HG03103 (cell line): ENCODE measurements around the gene VSIG10.

Experiments
- ATAC-seq: cut with Tn5 transposase; IDR thresholded peaks from one replicate; pipeline ENCODE4 v1.9.1; 2021; ENCODE audit warnings: low read depth; ENCODE audit not compliant: unreplicated experiment

VSIG10 gene

DNA sequence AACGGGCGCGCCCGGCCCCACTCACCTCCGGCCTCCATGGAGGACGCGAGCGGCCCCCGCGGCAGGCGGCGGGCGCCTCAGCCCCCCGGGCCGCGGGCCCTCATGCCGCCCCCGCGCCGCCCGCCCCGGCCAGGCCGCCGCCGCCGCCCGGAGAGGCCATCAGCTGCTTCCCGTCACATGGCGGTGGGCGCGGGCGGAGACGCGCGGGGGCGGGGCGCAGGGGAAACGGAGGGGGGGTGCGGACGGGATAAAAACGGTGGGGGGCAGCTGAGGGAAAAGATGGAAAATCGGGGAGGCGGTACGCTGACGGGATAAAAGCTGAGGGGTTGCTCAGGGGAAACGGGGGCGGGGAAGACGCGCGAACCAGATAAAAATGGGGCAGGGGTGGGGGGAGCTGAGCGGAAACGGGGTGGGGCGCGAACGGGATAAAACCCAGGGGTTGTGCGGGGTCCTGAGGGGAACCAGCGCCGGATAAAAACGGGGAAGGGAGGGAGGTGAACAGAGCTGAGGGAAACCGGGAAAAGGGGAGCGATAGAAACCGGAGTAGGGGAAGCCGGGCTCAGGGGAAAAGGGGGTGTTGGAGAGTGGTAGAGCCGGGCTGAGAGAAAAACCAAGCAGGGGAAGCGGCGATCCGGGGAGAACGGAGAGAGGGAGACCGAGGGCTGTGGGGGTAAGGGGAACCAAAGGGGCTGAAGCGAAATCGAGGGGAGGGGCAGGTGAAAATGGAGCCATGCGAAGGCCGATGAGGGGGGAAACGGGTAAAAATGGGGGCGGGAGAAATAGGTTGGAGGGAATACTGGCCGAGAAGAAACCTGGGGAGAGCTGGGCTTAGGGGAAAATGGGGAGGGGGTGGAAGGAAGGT is 42.6 kb downstream of the VSIG10 start, which contains the start of gene WSB2:
TSS of gene WSB2 (minus strand) at position 169 of the 862 bp plus-strand sequence. CDS start at position 38, 131 bp downstream.
- ATAC-seq: no peak

DNA sequence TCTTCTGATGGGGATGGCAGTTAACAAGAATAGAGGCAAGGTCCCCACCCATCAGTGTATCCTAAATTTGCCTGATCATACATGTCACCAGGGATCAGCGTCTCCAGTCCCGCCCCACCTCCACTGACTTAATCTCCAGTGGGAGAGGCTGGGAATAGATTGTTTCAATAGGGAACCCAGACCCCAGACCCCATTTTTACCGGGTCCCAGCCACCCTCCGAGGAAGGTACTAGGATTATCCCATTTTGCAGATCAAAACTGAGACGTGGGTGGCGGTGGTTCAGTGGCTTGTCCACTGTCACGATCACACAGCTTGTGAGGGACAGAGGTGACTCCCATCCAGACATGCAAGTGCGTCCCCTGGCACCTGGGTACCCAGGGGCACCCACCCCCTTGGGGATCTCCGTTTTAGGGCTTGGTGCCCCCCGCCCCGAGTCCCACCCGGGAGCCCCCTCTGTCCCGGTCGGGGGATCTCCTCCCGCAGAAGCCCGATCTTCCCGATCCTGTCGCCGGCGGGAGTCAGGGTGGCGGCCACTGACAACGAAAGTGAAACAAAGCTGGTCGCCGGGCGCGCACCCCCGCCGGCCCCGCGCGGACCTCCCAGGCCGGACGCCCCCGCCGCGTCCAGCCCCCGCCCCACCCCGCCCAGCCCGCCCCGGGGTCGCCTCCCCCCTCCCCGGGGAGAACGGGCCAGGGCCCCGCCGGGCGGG is 43.4 kb downstream of the VSIG10 start:
- ATAC-seq: no peak

DNA sequence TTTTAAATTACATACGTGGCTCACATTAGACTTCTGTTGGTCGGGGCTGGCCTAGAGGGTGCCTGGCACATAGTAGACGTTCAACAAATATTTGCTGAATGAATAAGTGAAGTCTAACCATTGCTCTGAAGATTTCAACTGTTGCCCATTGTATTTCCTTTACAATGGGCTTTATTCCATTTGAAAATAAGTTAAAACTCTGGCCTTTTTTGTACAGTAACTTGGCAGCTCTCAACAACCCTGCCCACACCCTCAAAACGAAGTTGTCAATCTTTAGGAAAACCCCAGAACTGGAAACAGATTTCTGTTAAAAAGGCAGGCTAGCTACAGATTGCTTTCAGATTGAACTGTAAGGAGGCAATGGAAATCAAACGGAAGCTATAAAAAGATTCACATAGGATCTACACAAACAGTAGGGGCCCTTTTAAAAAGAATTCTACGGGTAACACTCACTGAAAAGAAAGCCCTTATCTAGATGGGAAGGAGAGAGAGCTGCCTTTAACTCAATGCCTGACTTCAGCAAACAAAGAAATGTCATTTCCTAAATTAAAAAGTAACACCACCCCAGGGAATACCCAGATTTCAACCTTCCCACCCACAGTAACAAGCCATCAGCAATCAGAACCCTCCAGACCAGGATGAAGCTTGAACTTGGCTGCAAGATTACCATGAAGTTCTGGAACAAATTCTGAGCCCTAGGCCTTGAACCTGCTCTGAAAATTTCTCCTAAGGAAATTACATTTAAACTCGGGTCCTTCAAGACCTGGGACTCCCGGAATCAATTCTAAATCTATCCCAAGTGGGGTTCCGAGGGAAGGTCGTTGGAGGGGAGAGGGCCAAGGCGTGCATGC is 44.2 kb downstream of the VSIG10 start:
- ATAC-seq: no peak

DNA sequence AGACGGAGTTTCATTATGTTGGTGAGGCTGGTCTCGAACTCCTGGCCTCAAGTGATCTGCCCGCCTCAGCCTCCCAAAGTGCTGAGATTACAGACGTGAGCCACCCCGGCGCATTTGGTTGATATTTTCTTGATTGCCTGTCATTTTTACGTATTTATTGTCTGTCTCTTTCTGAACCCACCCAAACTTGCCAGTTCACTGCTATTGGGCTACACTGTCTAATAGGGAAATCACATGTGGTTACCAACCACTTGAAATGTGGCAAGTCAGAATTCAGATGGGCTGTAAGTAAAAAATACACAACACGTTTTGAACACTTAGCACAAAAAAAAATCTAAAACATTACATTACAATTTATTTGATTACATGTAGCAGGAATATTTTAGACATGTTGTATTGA is 44.9 kb downstream of the VSIG10 start:
- no peak for ATAC-seq

DNA sequence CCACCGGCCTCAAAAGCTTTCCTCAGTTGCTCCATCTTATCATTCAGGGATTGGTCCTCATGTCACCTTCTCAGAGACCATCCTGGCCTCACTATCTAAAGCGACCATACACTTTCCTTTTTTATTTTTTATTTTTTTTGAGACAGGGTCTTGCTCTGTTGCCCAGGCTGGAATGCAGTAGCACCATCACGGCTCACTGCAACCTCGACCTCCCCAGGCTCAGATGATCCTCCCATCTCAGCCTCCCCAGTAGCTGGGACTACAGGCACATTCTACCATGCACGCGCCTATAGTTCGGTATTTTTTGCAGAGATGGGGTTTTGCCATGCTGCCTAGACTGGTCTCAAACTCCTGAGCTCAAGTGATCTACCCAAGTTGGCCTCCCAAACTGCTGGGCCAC is 45.6 kb downstream of the VSIG10 start:
- no peak for ATAC-seq

DNA sequence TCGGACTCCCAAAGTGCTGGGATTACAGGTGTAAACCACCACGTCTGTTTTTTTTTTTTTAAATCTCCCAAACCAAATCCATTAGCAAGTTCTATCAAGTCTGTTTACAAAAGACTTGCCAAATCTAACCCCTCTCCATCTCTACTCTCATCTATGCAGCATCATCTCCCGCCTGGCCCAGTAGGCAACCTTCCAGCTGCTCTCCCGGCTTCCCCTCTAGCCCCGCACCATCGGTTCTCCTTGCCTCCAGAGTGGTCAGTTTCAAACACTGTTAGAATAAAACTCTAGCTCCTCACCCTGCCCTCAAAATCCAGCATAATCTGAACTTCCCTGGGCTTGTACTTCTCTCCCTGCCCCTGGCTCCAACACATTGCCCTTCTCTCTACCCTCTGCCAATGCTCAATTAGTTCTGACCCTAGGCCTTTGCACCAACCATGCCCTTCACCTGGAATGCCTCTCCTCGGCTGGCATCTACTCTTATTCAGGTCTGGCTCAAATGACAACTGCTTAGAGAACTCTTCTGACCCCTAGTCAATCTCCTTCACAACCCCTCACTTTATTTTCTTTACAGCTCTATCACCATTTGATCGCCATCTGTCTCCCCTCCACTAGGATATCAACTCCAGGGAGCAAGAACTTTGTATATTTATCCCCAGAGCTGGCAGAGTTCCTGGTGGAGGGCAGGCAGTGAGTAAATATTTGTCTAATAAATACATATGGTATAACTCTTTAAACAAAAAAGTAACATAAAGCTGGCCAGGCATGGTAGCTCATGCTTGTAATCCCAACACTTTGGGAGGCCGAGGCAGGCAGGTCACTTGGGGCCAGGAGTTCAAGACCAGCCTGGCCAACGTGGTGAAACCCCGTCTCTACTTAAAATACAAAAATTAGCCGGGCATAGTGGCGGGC is 47.7 kb downstream of the VSIG10 start:
- no peak for ATAC-seq

DNA sequence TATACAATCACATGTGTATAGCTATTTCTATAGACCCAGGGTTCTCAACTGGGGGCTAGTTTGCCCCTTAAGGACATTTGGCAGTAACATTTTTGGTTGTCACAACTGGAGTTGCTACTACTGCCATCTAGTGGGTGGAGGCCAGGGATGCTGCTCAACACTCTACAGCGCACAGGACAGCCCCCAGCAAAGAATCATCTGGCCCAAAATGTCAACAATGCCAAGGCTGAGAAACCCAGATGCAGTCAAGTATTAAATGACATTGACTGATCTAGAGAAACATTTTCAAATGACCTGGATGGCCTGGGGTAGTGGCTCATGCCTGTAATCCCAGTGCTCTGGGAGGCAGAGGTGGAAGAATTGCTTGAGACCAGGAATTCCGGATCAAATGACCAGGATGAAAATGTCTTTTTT is 48.7 kb downstream of the VSIG10 start:
- peak; percentile 70 for ATAC-seq

DNA sequence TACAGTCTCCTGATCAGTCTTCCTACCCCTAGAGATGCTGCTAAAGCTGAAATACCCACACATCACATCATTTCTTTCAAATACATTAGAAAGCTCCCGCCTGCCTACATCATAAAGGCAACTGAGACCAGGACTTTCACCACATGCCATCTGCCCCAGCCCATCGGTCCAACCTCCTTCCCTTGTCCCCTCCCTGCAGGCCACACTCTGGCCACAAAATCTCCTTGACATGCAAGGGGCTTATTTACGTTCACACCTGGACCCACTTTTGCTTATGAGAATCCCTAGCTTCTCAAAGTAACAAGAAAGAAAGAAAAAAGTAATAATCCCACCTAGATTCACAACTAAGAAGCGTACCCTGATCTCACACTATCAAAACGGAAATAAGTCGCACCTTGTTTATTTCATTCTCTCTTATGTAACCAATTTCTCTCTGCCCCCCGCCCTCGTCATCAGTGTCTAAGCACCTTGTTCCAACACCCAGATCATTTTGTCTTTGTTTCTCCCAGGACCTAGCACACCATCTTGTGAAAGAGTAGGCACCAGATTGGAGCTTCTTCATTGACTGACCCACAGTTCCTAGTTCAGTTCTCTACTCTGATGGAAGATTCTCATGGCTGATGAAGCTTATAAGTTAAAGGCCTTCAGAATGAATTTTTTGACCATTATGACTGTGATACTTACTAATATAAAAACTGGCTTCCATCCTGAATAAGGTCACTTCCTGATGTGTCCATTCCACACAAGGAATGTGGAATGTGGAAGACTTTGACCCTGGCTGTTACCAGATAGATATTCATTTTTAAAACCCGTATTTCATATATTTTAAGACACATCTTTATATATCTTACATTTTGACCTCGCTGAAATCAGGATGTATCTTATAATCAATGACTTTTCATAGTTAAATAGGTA is 50.5 kb downstream of the VSIG10 start:
- ATAC-seq: no peak

DNA sequence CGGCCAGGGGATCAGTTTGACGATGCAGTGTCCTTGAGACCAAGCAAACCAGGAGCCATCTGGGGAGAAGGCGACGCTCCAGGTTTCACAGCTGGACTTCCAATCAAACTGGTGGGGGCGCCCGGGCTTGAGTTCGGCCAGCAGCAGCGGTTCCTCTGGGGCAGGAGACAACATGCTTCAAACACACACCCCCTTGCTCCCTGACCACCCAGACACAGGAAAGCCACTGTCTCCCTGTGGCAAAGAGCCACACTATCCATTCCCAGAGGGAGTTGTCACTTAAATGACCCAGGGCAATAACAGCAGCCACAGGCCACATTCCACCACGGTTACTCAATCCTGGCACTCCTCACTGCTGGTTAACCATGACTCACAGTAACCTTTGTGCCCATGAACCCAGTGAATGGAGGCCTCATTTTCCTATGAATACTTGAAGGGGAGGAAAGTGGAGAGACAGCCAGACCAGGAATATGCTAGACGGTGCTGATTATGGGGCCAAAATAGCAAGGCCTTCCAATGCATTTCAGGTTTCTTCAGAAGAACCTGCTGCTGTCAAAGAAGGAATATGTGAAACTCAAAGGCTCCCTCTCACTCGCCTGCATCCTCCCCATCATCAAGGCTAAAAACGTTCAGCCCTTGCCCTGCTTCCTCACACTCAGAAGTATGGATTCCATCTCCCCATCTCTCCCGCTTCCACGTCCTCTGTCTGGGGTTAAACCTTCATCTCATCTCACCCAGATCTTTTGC is 51.3 kb downstream of the VSIG10 start:
- ATAC-seq: no peak

DNA sequence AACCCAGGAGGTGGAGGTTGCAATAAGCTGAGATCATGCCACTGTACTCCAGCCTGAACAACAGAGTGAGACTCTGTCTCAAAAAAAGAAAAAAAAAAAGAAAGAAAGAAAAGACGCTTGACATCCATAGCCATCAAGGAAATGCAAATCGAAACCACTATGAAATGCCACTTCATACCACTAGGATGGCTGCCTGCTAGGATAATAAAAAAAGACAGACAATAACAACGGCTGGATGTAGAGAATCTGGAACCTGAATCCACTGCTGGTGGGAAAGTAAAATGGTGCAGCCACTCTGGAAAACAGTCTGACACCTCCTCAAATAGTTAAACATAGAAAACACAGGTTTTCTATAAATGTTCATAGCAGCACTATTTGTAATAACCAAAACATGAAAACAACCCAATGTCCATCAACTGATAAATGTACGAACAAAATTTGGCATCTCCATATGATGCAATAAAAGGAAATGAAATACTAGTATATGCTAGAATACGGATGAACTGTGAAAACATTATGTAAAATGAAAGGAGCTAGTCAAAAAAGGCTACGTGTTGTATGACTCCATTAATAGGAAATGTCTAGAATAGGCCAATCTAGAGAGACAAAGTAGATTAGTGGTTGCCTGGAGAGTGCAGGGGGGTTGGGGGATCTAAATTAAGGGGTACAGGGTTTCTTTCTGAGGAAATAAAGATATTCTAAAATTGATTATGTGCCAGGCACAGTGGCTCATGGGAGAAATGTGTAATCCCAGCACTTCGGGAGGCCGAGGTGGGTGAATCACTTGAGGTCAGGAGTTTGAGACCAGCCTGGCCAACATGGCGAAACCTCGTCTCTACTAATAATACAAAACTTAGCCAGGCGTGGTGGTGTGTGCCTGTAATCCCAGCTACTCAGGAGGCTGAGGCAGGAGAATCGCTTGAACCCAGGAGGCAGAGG is 52.6 kb downstream of the VSIG10 start:
- no peak for ATAC-seq

DNA sequence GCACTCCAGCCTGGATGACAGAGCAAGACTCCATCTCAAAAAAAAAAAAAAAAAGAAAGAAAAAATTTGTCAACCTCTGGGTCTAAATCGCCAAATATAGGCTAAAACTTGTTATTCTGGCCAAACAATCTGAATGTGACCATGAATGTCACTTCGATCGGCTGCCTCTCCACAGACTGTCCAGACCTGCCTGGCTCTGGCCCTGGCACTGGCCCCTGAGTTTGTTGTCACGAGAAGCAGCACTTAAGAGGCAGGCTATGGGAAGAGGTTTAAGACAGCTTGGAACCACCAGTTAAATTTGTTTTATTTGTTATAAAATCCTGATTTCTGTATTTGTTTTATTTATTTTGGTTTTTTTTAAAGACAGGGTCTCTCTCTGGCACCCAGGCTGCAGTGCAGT is 57.4 kb downstream of the VSIG10 start:
- no peak for ATAC-seq

DNA sequence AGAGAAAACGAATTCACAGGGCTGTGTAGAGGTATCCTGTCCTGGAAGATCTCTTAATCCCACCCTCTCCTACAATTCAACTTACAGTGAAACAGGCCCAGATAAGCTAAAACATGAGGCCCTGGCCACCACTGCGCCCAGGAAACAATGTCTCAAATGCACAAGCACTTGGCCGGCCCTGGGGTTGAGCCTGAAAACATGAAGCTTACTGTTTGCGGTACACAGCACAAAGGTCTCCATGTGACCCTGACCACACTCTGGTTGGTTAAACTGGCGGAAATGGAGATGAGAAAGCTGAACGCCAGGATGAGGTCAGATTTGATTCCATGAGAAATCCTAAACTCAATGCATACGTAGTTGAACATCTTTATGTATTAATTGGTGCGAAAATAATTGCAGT is 59.2 kb downstream of the VSIG10 start:
- no peak for ATAC-seq

DNA sequence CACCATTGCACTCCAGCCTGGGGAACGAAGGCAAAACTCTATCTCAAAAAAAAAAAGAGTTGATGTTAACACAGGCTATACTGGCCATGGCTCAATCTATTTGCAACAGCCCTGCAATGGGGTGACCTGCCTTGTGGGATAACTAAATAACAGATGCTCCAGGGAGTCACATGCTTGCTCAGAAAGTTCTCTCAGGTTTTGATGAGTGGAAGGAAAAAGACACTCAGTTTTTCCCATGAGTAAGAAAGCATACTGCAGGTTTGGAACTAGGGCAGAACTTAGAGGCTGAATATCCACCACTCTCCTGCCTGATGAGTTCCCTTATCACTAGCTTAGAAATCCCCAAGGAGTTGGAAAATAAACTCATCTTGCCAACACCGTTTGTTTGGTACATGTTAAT is 59.7 kb downstream of the VSIG10 start:
- no peak for ATAC-seq

DNA sequence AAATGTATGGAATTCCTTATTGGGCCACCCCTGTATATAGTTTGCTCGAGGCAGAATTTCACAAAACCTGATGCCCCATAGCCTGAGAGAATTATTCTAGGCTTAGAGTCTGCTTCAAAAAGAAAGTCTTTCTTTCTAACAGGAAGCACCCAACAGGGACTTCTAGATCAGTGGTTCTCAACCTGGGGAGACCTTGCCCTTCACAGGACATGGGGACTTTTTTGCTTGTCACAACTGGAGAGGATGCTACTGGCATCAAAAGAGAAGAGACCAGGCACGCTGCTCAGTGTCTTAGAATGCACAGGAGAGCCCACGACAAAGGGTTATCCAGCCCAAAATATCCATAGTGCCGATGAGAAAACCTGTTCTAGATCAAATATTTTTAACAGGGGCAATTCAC is 61.7 kb downstream of the VSIG10 start:
- ATAC-seq: no peak

DNA sequence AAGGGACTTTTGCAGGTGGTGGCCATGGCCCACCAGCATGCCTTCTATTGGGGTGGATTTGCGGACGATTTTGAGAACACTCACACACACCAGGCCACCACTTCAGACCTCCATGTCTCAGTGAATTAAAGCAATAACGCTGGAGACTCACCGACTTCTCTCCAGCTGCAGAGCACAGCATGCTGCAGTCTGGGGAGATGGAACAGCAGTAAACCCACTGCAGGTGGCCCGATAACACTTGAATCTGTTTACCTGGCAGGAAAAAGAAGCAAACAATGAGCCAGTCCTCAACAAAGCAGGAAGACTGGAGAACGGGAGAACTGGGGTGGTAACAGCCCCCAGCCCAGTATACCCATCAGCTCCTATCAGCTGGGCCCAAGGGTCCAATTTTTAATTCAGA is 65.7 kb downstream of the VSIG10 start:
- no peak for ATAC-seq

DNA sequence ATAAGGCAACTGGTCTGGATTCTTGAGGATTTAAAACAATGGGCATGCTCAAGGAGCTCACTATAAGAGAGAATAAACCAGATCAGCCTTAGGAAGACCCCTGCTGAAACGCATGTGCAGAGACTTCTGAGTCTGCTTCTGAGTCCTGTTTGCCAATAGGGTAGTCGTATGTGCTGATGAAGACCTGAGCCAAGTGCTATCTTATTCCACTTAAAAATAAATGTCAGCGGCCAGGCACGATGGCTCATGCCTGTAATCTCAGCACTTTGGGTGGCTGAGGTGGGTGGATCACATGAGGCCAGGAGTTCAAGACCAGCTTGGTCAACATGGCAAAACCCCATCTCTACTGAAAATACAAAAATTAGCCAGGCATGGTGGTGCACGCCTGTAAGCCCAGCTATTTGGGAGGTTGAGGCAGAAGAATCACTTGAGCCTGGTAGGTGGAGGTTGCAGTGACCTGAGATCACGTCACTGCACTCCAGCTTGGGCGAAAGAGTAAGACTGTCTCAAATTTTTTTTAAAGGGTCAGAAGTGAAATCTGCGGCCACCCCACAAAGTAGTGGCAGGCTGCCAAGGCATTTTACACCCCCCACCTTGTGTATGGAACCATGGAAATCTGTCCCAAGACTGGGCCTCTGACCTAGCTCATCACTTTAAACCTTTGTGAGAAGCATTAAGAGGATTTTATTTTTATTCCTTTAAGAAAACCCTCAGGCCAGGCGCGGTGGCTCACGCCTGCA is 67.0 kb downstream of the VSIG10 start:
- ATAC-seq: no peak
